GM12864 (cell line): ENCODE data around the gene MAGT1.
"Not testable (repeated sequence)": the region's sequence is repeated elsewhere in the genome, so short reads cannot be mapped to it uniquely, and the experiment has no call there.

Source experiments
- DNase-seq: peaks from one replicate; pipeline ENCODE4 v3.0.0-alpha.2; 2011; ENCODE audit warnings: low read depth
- H3K4me3 ChIP-seq: 2 replicates; pipeline ENCODE4 v1.5.1; 2011; ENCODE audit warnings: mild to moderate bottlenecking, low read depth, low read length, control low read depth
- CTCF ChIP-seq: IDR thresholded peaks from 2 replicates; pipeline ENCODE4 v1.5.1; 2011; ENCODE audit warnings: low read depth, mild to moderate bottlenecking, moderate library complexity, low read length, control low read depth, inconsistent platforms; ENCODE audit errors: missing control alignments

Gene MAGT1

GRCh38 chrX:77925764-77926163 lies 30.5 kb upstream of the MAGT1 start:
- DNase-seq, result no peak
- H3K4me3 ChIP-seq, result no peak overlapping the region
- no peak for TF ChIP-seq CTCF

GRCh38 chrX:77924320-77924859 lies 29.2 kb upstream of the MAGT1 start:
- H3K4me3 ChIP-seq, result no peak overlapping the region
- TF ChIP-seq CTCF, result no peak
- no peak for DNase-seq

- DNase-seq, result no peak
- no peak for TF ChIP-seq CTCF
- H3K4me3 ChIP-seq, result no peak overlapping the region
Measured at GRCh38 chrX:77922787-77923186, 27.6 kb upstream of the MAGT1 start.

GRCh38 chrX:77919370-77919769 lies 24.1 kb upstream of the MAGT1 start:
- DNase-seq, result not testable (repeated sequence)

GRCh38 chrX:77918568-77918967 lies 23.3 kb upstream of the MAGT1 start:
- H3K4me3 ChIP-seq, result no peak overlapping the region
- TF ChIP-seq CTCF, result no peak
- no peak for DNase-seq

More at GRCh38 chrX:77919370-77919769, 24.1 kb upstream of the MAGT1 start:
- not testable (repeated sequence) for H3K4me3 ChIP-seq

GRCh38 chrX:77917294-77917933 lies 22.2 kb upstream of the MAGT1 start:
- peak overlapping the region; percentile 32; the same call in 1 of the 2 replicates for H3K4me3 ChIP-seq
- DNase-seq, result no peak
- no peak for TF ChIP-seq CTCF

GRCh38 chrX:77910108-77910840 lies 15.0 kb upstream of the MAGT1 start, which contains the start of gene ATP7A:
Gene ATP7A, plus strand, starts transcription at chrX:77910693. Its CDS starts 60,949 bp downstream, at chrX:77971642.
- peak; percentile 79 for DNase-seq
- peak within 1 kb of the TSS; percentile 55 for H3K4me3 ChIP-seq
- peak; percentile 66 for TF ChIP-seq CTCF
